Glutamatergic neuron (in vitro differentiated cells): Measurements from ENCODE around the gene RPP25L. TPM values are rescaled to one million over a fixed set of nuclear protein-coding genes. Genes with fewer than 3 reads are reported as not detected.

Experiments
- DNase-seq: peaks from one replicate; pipeline ENCODE4 v3.0.0; 2022
- H3K27ac Mint-ChIP-seq: one replicate; pipeline ENCODE4 v1.8.0; 2020; ENCODE audit warnings: mild to moderate bottlenecking, mixed read lengths, inconsistent platforms; ENCODE audit not compliant: unreplicated experiment
- H3K27me3 Mint-ChIP-seq: one replicate; pipeline ENCODE4 v1.8.0; 2020; ENCODE audit warnings: mild to moderate bottlenecking, moderate library complexity, mixed read lengths, inconsistent platforms; ENCODE audit not compliant: unreplicated experiment
- H3K36me3 Mint-ChIP-seq: one replicate; pipeline ENCODE4 v1.8.0; 2020; ENCODE audit warnings: mild to moderate bottlenecking, mixed read lengths, inconsistent platforms; ENCODE audit not compliant: unreplicated experiment
- H3K4me1 Mint-ChIP-seq: one replicate; pipeline ENCODE4 v1.8.0; 2020; ENCODE audit warnings: mild to moderate bottlenecking, low read depth, mixed read lengths, inconsistent platforms; ENCODE audit not compliant: unreplicated experiment
- H3K4me3 Mint-ChIP-seq: one replicate; pipeline ENCODE4 v1.8.0; 2020; ENCODE audit warnings: mild to moderate bottlenecking, mixed read lengths, inconsistent platforms; ENCODE audit not compliant: unreplicated experiment
- H3K9me3 Mint-ChIP-seq: one replicate; pipeline ENCODE4 v1.8.0; 2020; ENCODE audit warnings: mild to moderate bottlenecking, moderate library complexity, mixed read lengths, inconsistent platforms; ENCODE audit not compliant: unreplicated experiment
- CTCF ChIP-seq: fragments of 200-600 bp; sonication (generic); IDR thresholded peaks from one replicate; pipeline ENCODE4 v1.5.0; 2021; ENCODE audit not compliant: partially characterized antibody, unreplicated experiment
- total RNA-seq: library from RNA; stranded (reverse); fragmentation: NEBNext Ultra II Directional; extraction: Animal tissue kit (Norgen Biotek cat#: 25700); gene quantifications from one replicate; pipeline ENCODE4 v1.2.1, GENCODE V29; 2021; ENCODE audit not compliant: unreplicated experiment

RPP25L gene
- total RNA-seq, 1 donor from 2014 or later: 12.6 TPM

GRCh38 chr9:34568133-34568532 is 43.8 kb downstream of the RPP25L start:
- H3K9me3 Mint-ChIP-seq: peaks cover 39% of the 10 kb centered on the region
- no peak for TF ChIP-seq CTCF
- H3K27ac Mint-ChIP-seq: peak overlapping the region; percentile 95
- H3K27me3 Mint-ChIP-seq: peaks cover 29% of the 10 kb centered on the region
- no peak for DNase-seq
- H3K4me1 Mint-ChIP-seq: peaks cover 71% of the 10 kb centered on the region
- peaks cover 22% of the 10 kb centered on the region for H3K36me3 Mint-ChIP-seq
- H3K4me3 Mint-ChIP-seq: peak overlapping the region; percentile 81

- peaks cover 68% of the 10 kb centered on the region for H3K4me1 Mint-ChIP-seq
- peaks cover 39% of the 10 kb centered on the region for H3K9me3 Mint-ChIP-seq
- peak overlapping the region; percentile 87 for H3K4me3 Mint-ChIP-seq
- H3K27me3 Mint-ChIP-seq: peaks cover 30% of the 10 kb centered on the region
- DNase-seq: no peak
- peak overlapping the region; percentile 99 for H3K27ac Mint-ChIP-seq
- no peak for TF ChIP-seq CTCF
- peaks cover 28% of the 10 kb centered on the region for H3K36me3 Mint-ChIP-seq
Observed at GRCh38 chr9:34566972-34567371, 44.9 kb downstream of the RPP25L start.

- DNase-seq: no peak
- H3K4me1 Mint-ChIP-seq: peaks cover 68% of the 10 kb centered on the region
- H3K4me3 Mint-ChIP-seq: peak overlapping the region; percentile 87
- H3K27me3 Mint-ChIP-seq: peaks cover 30% of the 10 kb centered on the region
- H3K36me3 Mint-ChIP-seq: peaks cover 28% of the 10 kb centered on the region
- H3K27ac Mint-ChIP-seq: peak overlapping the region; percentile 99
- TF ChIP-seq CTCF: no peak
- peaks cover 39% of the 10 kb centered on the region for H3K9me3 Mint-ChIP-seq
Observed at GRCh38 chr9:34566322-34566721, 45.6 kb downstream of the RPP25L start.

- Mint-ChIP-seq H3K9me3 (peaks cover 36% of the 10 kb centered on the region), H3K36me3 (peaks cover 28% of the 10 kb centered on the region), H3K4me3 (peak overlapping the region; percentile 68), H3K4me1 (peaks cover 69% of the 10 kb centered on the region), H3K27me3 (peaks cover 30% of the 10 kb centered on the region), H3K27ac (peak overlapping the region; percentile 80)
- DNase-seq: no peak
- no peak for TF ChIP-seq CTCF
Observed at GRCh38 chr9:34565856-34566255, 46.0 kb downstream of the RPP25L start.

GRCh38 chr9:34564617-34565016 is 47.3 kb downstream of the RPP25L start:
- Mint-ChIP-seq H3K9me3 (peaks cover 36% of the 10 kb centered on the region), H3K36me3 (peaks cover 28% of the 10 kb centered on the region), H3K27me3 (peaks cover 30% of the 10 kb centered on the region), H3K4me1 (peaks cover 63% of the 10 kb centered on the region), H3K27ac (peak overlapping the region; percentile 44), H3K4me3 (peak overlapping the region; percentile 45)
- no peak for DNase-seq
- no peak for TF ChIP-seq CTCF
